NB4 (cell line): ENCODE measurements around the gene EFCAB9.

Experiments used
- DNase-seq: peaks from one replicate; pipeline ENCODE4 v3.0.0; 2010; ENCODE audit warnings: low read depth
- H3K4me3 ChIP-seq: one replicate; pipeline ENCODE4 v1.5.1; 2011; ENCODE audit warnings: mild to moderate bottlenecking, low read depth, low read length, moderate library complexity
- CTCF ChIP-seq: IDR thresholded peaks from one replicate; pipeline ENCODE4 v1.5.1; 2012; ENCODE audit warnings: low read depth, low read length
- MAX ChIP-seq: IDR thresholded peaks from 2 replicates; pipeline ENCODE4 v1.6.1; 2011; ENCODE audit warnings: low read depth, low read length
- MYC ChIP-seq: IDR thresholded peaks from 2 replicates; pipeline ENCODE4 v1.6.1; 2011; ENCODE audit warnings: low read depth, low read length
- POLR2A ChIP-seq: IDR thresholded peaks from 2 replicates; pipeline ENCODE4 v1.6.1; 2011; ENCODE audit warnings: mild to moderate bottlenecking; ENCODE audit not compliant: insufficient read length; ENCODE audit errors: extremely low read depth

Gene EFCAB9

GRCh38 chr5:172193872-172194271 is at the start of gene EFCAB9:
Gene EFCAB9 (plus strand): TSS chr5:172194172. CDS start chr5:172194173, 1 bp downstream.
- DNase-seq = no peak
- no peak within 1 kb of the TSS for H3K4me3 ChIP-seq
- TF ChIP-seq MYC = no peak
- TF ChIP-seq POLR2A = no peak
- TF ChIP-seq MAX = no peak
- TF ChIP-seq CTCF = no peak

GRCh38 chr5:172144291-172144815 is 49.6 kb upstream of the EFCAB9 start:
- no peak overlapping the region for H3K4me3 ChIP-seq
- DNase-seq = no peak
- TF ChIP-seq MAX (no peak), MYC (no peak), CTCF (no peak), POLR2A (no peak)

DNA sequence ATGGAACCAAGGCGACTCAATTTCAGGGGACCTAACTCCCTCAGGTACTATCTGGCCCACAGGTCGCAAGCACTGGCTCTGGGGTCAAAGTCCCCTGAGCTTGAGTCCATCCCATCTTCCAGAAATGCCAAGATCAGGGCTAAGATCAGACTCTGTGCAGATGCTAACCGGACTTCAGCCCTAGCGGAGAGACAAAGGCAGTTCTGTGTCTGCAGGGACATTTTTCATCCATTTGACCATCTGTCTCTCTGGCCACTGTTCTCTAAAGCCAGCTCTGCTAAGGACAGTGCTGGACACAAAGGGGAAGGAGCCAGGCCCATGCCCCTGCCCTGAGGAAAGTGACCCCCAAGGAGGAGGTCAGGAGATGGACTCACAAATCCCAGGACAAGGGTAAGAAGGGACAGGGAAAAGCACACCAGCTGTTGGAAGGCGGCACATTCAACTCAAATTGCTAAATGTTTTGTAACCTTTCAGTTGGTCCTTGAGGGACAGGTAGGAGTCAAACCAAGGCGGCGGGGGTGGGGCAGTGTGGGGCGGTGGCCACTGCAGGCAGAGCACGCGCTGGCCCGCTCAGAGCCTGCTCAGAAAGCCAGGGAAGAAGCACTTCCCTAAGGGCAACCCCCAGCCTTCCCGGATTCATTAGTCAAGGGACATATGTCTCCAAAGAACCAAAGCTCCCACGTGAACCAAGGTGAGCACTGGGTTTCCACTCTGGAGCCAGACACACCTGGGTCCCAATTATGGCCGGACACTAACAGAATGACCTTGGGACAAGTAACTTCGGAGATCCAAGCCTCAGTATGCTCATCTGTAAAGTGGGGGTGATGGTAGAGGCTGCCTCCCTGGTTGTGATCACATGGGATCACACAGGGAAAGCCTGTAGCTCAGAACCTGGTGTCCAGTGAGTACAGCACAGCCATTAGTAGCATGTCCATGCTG is 48.8 kb upstream of the EFCAB9 start:
- no peak overlapping the region for H3K4me3 ChIP-seq
- DNase-seq = no peak
- TF ChIP-seq CTCF = no peak
- no peak for TF ChIP-seq MYC
- TF ChIP-seq POLR2A = no peak
- TF ChIP-seq MAX = no peak

GRCh38 chr5:172145870-172146747 is 47.9 kb upstream of the EFCAB9 start:
- no peak overlapping the region for H3K4me3 ChIP-seq
- TF ChIP-seq CTCF (no peak), MYC (no peak), MAX (no peak), POLR2A (no peak)
- DNase-seq = no peak

- no peak for TF ChIP-seq MYC
- TF ChIP-seq MAX = no peak
- DNase-seq = no peak
Observed at GRCh38 chr5:172146748-172147092, 47.3 kb upstream of the EFCAB9 start.

GRCh38 chr5:172147857-172148256 is 46.1 kb upstream of the EFCAB9 start:
- no peak for DNase-seq
- no peak overlapping the region for H3K4me3 ChIP-seq
- TF ChIP-seq MYC (no peak), CTCF (no peak), POLR2A (no peak), MAX (no peak)

More at GRCh38 chr5:172146748-172147092, 47.3 kb upstream of the EFCAB9 start:
- no peak overlapping the region for H3K4me3 ChIP-seq
